Stimulated activated CD8-positive, alpha-beta memory T cell treated with anti-CD3 and anti-CD28 coated beads, Interleukin-15, amount 100 ng/mL, for 1 hour (primary cell): ENCODE measurements around the gene MFAP2.

Experiments used
- DNase-seq: peaks from one replicate; pipeline ENCODE4 v3.0.0-alpha.2; 2020; ENCODE audit warnings: low read depth

The MFAP2 gene, protein sequence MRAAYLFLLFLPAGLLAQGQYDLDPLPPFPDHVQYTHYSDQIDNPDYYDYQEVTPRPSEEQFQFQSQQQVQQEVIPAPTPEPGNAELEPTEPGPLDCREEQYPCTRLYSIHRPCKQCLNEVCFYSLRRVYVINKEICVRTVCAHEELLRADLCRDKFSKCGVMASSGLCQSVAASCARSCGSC

GRCh38 chr1:16980473-16981268 is at the start of gene MFAP2:
MFAP2 (minus strand) TSS chr1:16980620; CDS start chr1:16978273, 2,347 bp downstream.
- no peak for DNase-seq

DNA sequence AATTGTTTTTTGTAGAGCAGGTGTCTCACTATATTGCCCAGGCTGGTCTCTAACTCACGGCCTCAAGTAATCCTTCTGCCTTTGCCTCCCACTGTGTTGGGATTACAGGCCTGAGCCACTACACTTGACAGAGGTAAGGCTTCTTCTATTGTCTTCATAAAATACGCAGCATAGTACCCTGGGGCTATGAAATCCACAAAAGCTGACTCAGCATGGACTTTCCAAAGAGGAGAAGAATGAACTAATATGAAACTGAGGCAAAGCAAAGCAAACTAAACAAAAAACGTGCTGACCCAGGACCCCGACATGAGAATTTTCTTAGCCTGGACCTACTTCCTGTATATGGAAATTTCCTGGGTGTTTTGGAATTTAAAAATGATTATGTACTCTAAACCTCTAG is 49.8 kb upstream of the MFAP2 start:
- no peak for DNase-seq

DNA sequence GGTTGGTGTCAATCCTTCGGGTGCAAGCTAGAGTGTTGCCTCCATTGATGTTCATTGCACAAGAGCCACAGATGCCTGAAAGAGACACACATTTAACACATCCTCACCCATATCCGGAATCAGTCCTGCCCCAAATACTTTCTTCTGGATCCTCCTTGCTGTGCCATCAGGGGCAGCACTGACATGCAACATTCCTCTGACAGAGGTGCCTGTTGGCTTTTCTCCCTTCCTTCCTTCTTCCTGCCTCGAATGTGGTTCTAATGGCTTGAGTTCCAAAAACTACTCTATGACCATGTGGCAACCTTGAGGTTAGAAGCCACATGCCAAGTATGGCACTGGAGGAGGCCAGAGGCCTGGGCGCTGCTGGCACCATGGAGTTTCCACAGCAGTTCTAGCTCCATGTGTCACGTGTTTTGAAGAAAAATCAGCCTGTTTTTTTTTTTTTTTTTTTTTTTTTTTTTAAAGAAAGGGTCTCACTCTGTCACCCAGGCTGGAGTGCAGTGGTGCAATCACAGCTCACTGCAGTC is 48.3 kb upstream of the MFAP2 start:
- DNase-seq = no peak

DNA sequence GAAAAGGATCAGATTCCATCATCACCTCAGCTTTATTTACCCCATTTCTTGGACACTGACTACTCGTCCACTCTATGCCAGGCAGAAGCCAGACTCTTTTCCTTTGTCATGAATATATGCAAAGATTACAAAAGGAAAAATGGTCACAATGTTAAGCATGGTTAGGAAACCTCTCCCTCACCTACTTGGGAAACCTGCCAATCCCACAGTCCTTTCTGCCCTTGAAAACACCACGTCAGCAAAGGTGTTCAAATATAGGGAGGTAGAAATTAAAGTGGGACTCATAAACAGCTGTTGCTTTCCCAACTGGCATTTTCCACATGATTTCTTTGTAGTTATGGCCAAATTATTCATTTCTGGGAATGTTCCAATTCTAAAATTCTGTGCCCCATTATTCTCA is 47.5 kb upstream of the MFAP2 start:
- DNase-seq = no peak

DNA sequence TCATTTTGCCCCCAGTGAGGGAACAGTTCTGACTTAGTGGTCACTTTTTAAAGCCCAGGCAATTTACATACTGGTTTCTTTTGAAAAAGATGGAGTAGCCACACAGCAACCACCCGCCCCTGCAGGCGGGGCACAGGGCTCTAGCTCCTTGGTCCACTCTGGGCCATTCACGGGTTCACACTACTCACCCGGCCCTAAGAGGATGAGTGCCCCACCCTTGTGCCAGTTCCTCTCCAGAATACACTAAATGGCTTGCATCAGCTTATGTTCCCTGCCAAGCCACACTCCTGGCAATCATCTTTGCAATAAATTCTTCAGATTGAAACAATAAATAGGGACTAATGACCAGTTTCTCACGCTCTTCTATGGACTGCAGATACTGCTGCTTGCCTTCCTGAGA is 47.0 kb upstream of the MFAP2 start:
- DNase-seq = no peak

DNA sequence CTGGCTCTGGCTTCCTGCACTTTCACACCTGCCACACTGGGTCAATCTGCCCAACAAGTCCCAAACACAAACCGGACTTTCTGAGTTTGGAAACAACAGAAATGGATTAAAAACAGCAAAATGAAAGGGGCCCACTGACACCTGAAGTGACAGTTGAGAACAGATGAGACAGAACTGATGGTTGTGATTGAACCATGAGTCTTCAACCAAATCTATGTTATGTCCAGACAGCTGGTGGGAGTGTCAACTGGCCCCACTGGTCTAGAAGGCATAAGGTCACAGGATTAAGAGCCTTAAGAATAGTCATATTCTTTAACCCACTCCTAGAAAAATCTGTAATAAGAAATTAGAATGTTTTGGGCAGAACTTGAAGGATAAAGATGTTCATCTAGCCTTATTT is 44.3 kb upstream of the MFAP2 start:
- DNase-seq = no peak

- no peak for DNase-seq
Measured at GRCh38 chr1:17023573-17023972, 43.2 kb upstream of the MFAP2 start.

- DNase-seq = no peak
Measured at GRCh38 chr1:17023102-17023501, 42.7 kb upstream of the MFAP2 start.

- no peak for DNase-seq
Measured at GRCh38 chr1:17021896-17022295, 41.5 kb upstream of the MFAP2 start.

- no peak for DNase-seq
Measured at GRCh38 chr1:17020502-17020901, 40.1 kb upstream of the MFAP2 start.

- DNase-seq = no peak
Measured at GRCh38 chr1:17018849-17019248, 38.4 kb upstream of the MFAP2 start.

GRCh38 chr1:17017435-17017834 is 37.0 kb upstream of the MFAP2 start:
- DNase-seq = no peak

DNA sequence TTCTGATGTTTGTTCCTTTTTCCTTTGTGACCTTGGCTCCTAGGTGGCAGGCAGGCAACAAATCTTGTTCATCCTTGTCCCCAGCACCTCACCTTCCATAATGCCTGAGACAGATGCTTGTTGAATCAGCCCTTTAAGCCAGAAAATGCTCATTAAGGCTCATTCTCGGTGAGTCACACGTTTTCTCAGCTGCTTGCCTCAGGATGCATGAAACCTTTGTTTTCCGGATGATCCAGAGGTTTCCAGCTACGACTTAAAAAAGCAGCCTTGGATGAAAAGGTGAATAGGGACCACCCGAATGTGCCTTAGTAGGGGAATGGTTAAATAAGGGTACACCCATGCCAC is 35.9 kb upstream of the MFAP2 start:
- no peak for DNase-seq

DNA sequence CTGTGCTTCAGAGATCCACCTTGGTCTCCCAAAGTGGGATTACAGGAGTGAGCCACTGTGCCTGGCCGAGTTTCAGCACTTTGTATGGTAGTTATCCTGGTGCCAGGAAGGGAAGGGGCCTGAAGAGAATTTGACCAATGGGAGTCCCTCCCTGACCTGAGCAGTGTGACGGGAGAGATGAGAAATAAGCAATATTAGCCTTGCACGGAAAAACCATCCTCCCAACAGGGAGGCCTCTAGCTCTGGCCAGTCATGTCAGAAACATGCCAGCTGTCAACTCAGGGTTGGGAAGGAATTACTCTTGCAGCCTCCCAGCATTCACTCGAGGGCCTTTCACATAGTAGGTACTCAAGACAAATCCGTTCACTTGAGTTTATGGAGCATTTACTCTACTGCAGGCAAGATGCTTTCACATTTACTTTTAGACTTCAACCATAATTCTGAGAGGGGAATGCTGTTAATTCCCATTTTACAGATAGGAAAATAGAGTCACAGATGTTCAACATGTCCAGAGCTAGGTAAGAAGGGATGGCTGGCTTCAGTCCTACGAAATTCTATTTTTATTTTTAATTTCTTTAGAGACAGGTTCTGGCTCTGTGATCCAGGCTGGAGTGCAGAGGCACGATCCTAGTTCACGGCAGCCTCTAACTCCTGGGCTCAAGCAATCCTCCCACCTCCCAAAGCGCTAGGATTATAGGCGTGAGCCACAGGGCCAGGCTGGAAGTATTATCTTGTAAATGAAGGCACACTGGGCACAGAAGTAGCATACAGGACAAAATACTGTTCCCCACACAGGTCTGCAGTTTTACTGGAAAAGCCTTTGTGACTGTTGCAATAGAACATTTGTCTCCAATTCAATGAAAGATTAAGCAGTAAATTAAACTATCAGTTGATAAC is 34.5 kb upstream of the MFAP2 start:
- DNase-seq = no peak

DNA sequence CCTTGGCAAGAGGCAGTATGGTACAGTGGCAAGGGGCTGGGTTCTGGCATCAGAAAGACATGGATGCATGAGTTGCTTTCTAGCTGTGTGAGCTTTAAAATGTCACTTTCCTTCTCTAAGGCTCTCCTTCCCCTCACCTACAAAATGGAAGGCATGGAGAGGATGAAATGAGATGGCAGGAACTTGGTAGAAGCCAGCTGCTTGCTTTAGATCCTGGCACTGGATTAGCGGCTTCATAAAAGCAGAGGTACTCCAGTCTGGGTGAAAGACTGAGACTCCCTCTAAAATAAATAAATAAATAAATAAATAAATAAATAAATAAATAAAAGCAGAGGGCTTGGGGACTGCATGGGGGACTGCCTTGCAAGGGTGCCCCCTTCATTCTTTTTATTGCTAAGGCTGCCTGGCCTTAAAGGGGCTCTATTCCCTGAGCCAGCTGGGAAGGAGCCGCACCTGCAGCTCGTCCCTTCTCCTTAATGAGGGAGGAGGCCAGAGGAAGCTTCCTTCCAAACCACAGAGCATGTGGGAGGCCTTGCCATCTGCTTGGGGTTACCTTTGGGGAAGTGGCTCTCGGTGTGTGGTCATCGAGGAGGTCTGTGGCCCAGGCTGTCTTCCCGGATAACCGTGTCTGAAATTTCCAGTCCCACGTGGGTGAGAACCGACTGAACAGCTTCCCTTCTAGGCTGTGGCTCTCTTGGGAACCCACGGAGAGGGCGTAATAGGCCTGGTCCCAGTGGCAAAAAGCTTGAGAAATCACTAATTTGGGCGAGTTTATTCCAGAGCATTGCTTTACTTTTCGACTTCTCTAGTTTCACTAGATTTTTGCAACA is 33.3 kb upstream of the MFAP2 start:
- no peak for DNase-seq

- no peak for DNase-seq
Measured at GRCh38 chr1:17012775-17013490, 32.5 kb upstream of the MFAP2 start.

GRCh38 chr1:17011439-17012307 is 31.3 kb upstream of the MFAP2 start, which contains the start of gene ATP13A2:
ATP13A2 (minus strand) TSS chr1:17011928; CDS start chr1:17011738, 190 bp downstream.
- peak; percentile 59 for DNase-seq

DNA sequence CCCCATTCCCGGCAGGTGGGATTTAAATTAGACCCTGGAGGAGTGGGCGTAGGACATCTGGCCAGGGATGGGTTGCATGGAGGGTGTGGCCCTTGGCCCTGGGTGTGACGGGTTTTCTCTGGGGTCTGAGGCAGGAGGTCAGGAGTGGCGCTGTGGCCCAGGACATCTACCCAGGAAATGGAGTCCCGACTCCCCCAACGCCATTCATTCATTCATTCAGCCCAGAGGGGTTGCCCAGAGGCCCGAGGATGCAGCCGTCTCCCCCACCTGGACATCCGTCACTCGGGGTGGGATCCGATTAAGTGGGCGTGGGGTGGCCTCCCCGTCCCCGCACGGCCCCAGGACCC is 30.6 kb upstream of the MFAP2 start:
- DNase-seq = no peak

- DNase-seq = no peak
Measured at GRCh38 chr1:17009706-17010105, 29.3 kb upstream of the MFAP2 start.

DNA sequence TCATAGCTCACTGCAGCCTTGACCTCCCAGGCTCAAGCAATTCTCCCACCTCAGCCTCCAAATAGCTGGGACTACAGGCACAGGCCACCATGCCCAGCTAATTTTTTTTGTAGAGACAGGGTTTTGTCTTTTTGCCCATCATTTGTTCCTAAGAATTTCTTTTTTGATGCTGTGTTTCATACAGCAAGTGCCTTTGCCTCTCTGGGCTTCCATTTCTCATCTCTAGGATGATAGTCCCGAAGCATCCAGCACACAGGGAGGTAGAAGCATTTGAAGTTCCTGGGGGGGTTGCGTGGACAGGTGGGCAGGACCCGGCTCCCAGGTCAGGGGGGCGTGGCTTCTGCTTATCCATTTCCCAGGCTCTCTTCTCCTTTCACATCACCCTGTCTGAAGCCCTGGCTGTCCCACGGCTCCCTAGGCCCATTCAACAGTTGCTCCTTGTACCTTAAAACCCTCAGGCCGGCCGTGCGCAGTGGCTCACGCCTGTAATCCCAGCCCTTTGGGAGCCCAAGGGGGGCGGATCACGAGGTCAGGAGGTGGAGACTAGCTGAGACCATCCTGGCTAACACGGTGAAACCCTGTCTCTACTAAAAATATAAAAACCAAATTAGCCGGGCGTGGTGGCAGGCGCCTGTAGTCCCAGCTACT is 27.9 kb upstream of the MFAP2 start:
- DNase-seq = no peak
